ENCODE measurements around the gene NUDT8.

- TF ChIP-seq CTCF (IDR thresholded peaks at IDR 0.05) (no peak), POLR2A (IDR thresholded peaks at IDR 0.05) (no peak), EP300 (IDR thresholded peaks at IDR 0.05) (no peak), POLR2AphosphoS5 (IDR thresholded peaks at IDR 0.05) (no peak)
These were observed 22.2 kb downstream of the NUDT8 start for GRCh38 chr11:67607507-67607906.
